ENCODE measurements around the gene SUN1.

- TF ChIP-seq CTCF (conservative IDR thresholded peaks at IDR 0.05; ENCODE audit: low read depth in 2 of 2): no peak
- TF ChIP-seq EZH2 (IDR thresholded peaks at IDR 0.05; ENCODE audit: low read depth, unreplicated experiment): no peak
- TF ChIP-seq POLR2AphosphoS5 (IDR thresholded peaks at IDR 0.05; ENCODE audit: low read depth): no peak
- TF ChIP-seq REST (IDR thresholded peaks at IDR 0.05; ENCODE audit: unreplicated experiment): no peak
- TF ChIP-seq ZNF331 (CRISPR knock-in tag; IDR thresholded peaks at IDR 0.05; ENCODE audit: low read depth): no peak
- no peak for TF ChIP-seq CREB1 (CRISPR knock-in tag; IDR thresholded peaks at IDR 0.05; ENCODE audit: low read depth)
- no peak for TF ChIP-seq ZNF462 (CRISPR knock-in tag; IDR thresholded peaks at IDR 0.05)
- no peak for TF ChIP-seq ETS1 (IDR thresholded peaks at IDR 0.05)
- no peak for TF ChIP-seq NANOG (IDR thresholded peaks at IDR 0.05; ENCODE audit: borderline replicate concordance)
- no peak for TF ChIP-seq EZH2phosphoT487 (IDR thresholded peaks at IDR 0.05; ENCODE audit: unreplicated experiment)
- no peak for TF ChIP-seq ZNF114 (CRISPR knock-in tag; IDR thresholded peaks at IDR 0.05)
Observed at GRCh38 chr7:881441-882234, 49.4 kb downstream of the SUN1 start.

Data from GM23338 (cell line).